ENCODE data around the gene FREM2. TPM values are rescaled to one million over a fixed set of nuclear protein-coding genes. Genes with fewer than 3 reads are reported as not detected.

Gene FREM2
- total RNA-seq, 4 donors from 2014 or later: 0.28 to 2.8 (median 1.6) TPM

GRCh38 chr13:38785042-38785441, 98.2 kb downstream of the FREM2 start:
- no peak for DNase-seq (ENCODE audit: low spot score)

GRCh38 chr13:38785490-38785889, 98.6 kb downstream of the FREM2 start:
- no peak for ATAC-seq (ENCODE audit: low FRiP score)
- DNase-seq (ENCODE audit: low spot score): no peak
- TF ChIP-seq, protein P1, sequence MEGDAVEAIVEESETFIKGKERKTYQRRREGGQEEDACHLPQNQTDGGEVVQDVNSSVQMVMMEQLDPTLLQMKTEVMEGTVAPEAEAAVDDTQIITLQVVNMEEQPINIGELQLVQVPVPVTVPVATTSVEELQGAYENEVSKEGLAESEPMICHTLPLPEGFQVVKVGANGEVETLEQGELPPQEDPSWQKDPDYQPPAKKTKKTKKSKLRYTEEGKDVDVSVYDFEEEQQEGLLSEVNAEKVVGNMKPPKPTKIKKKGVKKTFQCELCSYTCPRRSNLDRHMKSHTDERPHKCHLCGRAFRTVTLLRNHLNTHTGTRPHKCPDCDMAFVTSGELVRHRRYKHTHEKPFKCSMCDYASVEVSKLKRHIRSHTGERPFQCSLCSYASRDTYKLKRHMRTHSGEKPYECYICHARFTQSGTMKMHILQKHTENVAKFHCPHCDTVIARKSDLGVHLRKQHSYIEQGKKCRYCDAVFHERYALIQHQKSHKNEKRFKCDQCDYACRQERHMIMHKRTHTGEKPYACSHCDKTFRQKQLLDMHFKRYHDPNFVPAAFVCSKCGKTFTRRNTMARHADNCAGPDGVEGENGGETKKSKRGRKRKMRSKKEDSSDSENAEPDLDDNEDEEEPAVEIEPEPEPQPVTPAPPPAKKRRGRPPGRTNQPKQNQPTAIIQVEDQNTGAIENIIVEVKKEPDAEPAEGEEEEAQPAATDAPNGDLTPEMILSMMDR (IDR thresholded peaks at IDR 0.05): no peak

More at GRCh38 chr13:38785042-38785441, 98.2 kb downstream of the FREM2 start:
- ATAC-seq (ENCODE audit: low FRiP score): no peak
- TF ChIP-seq, protein P1 (IDR thresholded peaks at IDR 0.05): no peak

DNA sequence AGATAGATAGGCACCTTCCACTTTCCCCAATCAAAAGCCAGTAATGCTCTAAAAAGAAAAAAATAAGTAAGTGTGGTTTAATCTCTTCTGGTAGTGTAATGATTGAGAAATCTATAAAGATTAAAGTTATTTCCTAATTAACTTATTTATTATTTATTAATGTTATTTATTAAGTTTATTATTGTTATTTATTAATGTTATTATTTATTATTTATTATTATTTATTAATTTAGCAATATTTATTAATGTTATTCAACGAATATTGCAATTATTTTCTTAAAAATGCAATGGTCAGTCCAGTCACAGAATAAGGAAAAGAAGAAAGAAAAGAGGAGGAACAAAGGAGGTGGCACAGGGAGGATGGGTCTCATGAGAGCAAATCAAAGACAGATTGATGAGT, 100.7 kb downstream of the FREM2 start:
- DNase-seq (ENCODE audit: low spot score) (no peak), ATAC-seq (ENCODE audit: low FRiP score) (no peak)
- TF ChIP-seq, protein P1 (IDR thresholded peaks at IDR 0.05): no peak

DNA sequence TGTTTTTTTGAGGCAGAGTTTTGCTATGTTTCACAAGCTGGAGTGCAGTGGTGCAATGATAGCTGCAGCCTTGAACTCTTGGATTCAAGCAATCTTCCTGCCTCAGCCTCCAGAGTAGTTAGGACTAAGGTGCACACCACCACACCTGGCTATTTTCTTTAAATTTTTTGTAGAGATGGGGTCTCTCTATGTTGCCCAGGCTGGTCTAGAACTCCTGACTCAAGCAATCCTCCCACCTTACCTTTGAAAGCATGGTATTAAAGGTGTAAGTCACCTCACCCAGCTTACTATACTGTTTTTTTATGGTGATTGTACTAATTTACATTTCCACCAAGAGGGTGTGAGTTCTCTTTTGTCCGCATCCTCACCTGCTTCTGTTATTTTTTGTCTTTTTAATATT, 110.0 kb downstream of the FREM2 start:
- ATAC-seq (ENCODE audit: low FRiP score): no peak
- TF ChIP-seq, protein P1 (IDR thresholded peaks at IDR 0.05): no peak
- DNase-seq (ENCODE audit: low spot score): no peak

DNA sequence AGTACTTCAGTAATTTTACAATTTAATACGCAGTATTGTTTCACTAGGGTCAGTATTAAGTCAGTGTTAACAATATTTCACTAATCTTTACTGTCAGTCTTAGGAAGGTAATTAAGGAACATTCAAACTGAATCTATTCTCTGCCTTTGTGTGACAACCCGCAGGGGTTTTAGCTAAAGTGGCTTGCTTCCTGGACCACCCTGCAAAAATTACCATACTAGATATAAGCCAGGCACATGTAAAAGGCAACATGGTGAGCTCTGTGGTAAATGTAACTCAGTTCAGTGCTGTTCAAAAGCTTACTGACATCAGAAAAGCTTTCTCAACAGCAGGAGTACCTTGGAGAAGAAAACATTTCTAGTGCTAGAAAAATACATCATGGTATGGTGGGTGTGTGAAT, 116.7 kb downstream of the FREM2 start:
- DNase-seq (ENCODE audit: low spot score) (no peak), ATAC-seq (ENCODE audit: low FRiP score) (no peak)
- TF ChIP-seq, protein P1 (IDR thresholded peaks at IDR 0.05): no peak

GRCh38 chr13:38804061-38804460, 117.2 kb downstream of the FREM2 start:
- no peak for ATAC-seq (ENCODE audit: low FRiP score)
- TF ChIP-seq, protein P1 (IDR thresholded peaks at IDR 0.05): no peak
- DNase-seq (ENCODE audit: low spot score): no peak

DNA sequence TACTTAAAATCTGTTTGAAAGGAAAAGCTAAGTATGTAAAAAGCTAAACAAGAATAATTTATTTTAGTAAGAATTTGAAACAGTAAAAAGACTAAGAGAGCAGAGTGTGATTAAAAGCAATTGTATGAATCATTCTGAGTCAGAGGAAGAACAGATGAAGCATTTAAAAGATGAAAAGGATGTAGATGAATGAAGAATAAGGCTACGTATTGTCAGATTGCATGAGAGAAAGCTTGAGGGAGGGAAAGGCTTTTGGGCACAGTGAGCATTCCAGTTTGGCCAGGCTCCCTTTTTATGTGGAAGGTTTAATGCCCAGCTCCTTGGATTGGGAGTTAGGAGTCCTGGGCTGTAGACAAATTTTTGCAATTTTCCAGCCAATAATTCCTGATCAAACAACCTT, 117.7 kb downstream of the FREM2 start:
- no peak for ATAC-seq (ENCODE audit: low FRiP score)
- DNase-seq (ENCODE audit: low spot score): no peak
- TF ChIP-seq, protein P1 (IDR thresholded peaks at IDR 0.05): no peak

All from omental fat pad (tissue), 4 donors.